Urothelium cell line (cell line): ENCODE data around the gene MAMDC2.

Experiments
- DNase-seq: peaks from one replicate; pipeline ENCODE4 v3.0.0; 2011; ENCODE audit warnings: low spot score, mixed read lengths
- FAIRE-seq: peaks from 2 replicates; lab custom pipeline; 2011; peaks lifted over from hg19 to GRCh38; lab: Jason Lieb, UNC

Gene MAMDC2

DNA sequence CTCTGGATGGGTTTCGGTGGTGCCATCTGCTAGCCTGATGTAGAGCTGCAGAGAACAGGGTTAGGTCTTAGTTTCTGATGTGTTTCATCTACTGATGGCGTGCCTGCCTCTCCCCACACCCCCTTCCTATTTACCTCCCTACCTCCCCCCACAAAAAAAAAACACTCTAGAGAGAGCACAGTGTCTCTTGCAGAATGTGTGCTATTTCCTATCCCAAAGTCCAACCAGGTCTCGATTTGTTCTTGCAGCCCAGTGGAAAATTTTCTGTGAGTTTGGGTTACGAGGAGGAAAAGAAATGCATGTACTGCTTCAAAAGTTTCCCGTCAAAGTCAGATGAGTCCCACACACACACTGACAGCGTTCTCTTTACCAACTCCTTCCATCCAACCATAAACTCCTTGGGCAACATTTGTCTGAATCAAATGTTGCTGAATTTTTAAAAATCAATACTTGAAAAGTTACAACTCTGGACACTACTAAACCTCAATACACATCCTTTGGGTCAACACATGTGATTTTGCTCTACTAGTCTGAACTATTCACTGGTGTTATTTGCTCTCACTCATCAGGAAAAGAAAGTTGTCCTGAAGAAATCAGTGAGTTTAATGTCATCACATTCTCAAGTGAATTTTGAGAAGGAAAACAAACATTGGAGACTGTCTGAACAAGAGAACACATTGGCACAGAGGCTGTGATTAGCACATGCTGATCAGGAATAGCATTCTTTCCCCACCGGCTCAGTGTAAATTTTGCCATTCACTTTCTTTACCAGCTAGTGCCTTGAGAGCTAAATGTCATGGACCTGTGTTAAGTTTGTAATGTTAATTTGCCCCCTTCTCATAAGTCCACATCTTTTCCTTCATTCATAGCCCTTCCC is 84.1 kb downstream of the MAMDC2 start:
- FAIRE-seq, result no peak
- no peak for DNase-seq

DNA sequence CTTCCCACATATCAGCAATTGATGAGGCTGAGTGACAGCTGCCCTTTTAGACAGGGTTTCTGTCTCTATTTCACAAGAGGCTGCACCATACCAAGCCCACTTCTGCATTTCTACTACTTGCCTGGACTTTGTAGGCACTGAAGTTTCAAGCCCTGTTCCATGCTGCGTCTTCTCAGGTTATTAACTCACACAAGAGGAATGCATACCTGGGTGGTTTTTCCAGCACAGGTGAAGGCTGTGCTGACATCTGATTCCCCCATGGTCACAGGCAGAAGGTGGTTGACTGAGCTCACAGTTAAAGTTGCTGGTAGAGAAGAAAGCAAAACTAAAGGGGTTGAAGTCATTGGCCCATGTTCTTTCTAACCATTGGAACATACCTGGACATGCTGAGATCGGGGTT is 86.6 kb downstream of the MAMDC2 start:
- no peak for FAIRE-seq
- DNase-seq, result no peak

DNA sequence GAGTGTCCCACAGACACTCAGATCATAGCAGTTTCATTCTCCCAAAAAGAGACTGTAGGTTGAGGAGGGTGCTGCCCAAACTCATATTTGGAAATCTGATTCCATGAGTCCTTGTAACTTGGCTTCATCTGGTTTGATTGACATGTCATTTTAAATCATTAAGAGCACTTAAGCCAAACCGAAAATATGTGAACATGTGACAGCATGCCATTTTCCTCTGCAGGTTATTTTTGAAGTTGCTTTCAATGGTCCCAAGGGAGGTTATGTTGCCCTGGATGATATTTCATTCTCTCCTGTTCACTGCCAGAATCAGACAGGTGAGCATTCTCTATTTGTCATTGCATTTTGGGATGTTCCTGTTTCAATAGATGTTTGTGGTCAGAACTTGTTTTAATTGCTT is 87.6 kb downstream of the MAMDC2 start:
- DNase-seq (no peak), FAIRE-seq (no peak)

DNA sequence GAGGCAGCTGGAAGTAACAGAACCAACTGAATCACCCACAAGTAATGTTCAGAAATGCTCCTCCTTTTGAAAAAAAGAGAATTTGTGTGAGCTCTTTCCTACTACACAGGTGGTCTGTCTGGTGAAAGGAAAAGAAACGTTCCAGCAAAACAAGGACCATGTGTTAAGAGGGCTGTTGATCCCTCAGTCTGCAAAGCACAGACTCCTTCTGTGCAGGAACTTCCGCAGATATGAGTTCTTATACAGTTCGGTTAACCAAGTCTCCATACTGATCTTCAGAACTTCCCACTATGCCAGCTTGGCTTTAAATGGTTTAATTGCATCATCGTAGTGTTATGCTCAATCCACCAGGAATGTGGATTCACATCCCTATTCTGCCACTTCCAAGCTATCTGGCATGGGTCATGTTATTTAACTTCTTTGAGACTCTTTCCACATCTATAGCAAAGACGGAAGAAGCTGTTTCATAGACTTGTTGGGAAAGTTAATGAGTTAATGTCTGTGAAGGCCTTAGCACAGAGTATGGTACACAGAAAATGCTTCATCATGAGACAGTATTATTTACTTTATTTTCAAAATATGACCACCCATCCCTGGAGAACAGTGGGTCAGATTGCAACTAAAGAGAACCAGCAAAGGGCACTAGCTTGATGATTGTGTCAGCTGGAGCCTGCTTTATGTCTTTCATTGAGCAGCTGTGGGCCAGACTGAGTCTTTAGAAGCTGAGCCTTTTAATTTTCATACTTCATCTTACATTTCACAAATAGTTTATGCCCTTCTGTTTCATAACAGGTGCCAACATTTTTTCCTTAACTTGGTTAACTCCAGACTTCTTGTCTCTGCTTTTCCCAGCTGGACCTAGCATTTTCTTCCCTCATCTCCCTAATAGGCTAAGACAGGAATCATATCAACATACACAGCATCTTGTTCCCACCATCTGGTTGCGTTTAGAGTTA is 89.9 kb downstream of the MAMDC2 start:
- FAIRE-seq (no peak), DNase-seq (no peak)

DNA sequence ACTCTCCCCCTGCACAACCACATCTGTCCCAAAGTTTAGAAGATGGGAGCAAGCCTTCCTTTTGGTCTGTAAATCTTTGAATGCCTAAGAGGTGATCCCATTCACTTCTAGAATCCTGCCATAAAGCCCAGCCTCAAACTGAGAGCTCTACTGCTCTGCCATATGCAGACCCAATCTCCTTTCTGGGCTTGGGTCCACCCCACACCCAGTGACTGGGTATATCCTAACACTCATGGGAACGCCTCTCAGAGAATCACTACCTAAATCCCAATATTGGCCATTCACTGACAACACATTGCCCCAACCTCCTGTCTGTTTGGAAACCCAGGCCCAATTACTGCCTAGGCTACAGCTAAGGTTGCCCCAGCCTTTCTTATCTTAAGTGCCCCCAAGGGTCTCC is 90.7 kb downstream of the MAMDC2 start:
- FAIRE-seq (no peak), DNase-seq (no peak)

DNA sequence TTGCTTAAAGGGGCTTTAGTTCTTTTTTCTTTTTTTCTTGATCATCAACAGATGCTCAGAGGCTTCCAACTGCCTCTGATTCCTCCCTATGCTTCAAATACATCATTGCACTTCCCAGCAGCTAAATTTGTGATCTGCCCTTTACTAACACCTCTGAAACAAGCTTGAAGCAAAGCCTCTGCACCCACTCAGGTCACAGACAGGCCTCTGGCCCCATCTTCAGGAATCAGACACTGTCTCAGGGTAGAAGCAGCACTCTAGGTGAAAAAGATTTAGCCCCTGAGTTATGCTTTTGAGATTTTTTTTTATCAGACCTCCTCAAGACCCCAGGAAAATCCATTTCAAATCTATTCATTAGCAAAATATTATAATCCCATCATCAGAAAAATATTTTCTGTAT is 91.5 kb downstream of the MAMDC2 start:
- DNase-seq, result no peak
- FAIRE-seq, result no peak

DNA sequence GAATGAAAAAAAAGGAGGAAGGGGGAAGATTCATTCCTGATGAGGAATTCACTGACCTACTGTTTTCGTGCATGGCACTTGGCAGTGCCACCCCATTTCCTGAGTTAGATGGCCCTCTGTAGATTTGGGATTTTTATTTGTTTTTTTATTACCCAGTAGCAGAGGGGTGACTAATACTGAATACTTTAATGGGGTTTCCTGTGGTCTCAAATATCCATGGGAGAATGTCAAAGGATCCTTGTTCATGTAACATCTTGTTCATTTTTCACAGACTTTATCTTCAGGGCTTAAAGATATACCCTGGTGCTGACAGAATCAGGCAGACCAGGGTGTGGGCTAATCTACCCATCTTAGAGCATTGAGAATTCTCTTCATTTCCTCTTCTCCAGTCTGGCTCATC is 93.0 kb downstream of the MAMDC2 start:
- FAIRE-seq, result no peak
- DNase-seq, result peak; percentile 18

DNA sequence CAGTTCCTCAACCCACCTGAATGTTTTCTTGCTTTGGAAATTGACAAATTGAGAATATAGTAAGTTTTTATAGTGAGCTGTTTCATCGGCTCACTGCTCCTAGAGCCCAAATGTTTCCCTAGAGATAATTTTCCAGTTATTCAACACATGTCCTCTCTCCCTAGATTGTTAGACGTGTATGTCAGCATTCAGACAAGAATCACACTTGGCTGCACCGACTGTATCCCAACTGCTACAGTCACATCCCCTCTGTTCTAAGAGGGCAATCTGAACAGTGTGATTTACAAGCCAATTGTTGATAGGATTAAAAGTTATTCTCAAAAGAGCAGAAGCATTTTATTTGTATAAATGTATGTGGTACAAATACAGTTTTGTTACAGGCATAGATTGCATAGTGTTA is 93.9 kb downstream of the MAMDC2 start:
- no peak for DNase-seq
- no peak for FAIRE-seq

DNA sequence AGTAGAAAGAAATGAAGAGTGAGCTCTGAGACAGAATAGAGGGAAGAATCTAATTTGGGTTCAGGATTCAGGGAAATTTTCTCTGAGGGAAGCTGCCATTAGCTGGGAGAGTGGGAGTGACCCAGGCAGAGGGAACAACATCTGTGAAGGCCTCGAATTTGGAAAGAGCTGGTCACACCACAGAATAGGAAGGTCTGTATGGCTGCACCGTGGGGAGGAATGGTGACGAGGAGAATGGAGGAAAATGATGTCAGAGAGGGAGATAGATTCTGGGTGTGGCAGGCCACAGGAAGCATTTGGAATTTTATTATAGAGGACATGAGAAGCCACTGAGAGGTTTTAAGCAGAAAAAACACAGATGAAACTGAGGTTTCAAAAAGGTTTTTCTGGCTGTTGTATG is 98.5 kb downstream of the MAMDC2 start:
- no peak for FAIRE-seq
- no peak for DNase-seq

DNA sequence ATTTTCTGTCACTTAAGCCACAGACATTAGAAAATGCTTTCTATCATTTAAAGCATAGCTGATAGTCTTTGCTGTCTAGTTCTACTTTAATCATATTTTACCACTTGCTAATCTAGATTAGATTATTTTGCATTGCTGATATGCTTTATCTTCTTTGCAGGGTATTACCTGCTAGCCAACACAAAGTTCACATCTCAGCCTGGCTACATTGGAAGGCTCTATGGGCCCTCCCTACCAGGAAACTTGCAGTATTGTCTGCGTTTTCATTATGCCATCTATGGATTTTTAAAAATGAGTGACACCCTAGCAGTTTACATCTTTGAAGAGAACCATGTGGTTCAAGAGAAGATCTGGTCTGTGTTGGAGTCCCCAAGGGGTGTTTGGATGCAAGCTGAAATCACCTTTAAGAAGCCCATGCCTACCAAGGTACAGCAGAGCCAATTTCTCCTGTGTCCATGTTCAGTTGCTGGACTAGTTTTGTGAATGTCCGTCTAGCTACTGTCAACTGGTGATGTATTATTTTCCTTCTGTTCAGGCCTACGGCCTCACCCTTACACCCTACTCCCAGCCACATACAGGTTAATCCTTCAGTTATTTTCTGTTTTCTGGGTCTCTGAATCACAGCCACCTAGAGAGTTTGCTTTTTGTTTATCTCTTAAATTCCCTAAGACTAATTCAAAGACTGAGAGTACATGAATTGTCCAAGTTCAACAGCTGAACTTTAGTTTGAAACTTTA is 99.9 kb downstream of the MAMDC2 start:
- DNase-seq, result no peak
- no peak for FAIRE-seq

DNA sequence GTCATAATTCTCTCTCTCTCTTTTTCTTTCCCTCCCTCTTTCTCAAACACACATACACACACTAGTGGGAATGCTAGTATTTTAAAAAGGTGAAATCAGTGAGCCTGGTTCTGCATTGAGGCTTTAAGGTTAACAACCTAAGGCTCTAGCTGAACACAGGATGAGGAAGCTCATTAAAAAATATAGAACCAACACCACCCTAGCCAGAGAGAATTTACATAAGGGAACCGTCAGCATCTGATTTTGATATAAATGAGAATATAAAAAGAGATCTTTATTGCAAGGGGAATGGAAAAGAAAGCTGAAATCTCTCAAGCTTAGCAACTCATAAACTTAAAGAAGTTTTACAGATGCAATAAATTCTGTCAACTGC is 100.5 kb downstream of the MAMDC2 start:
- FAIRE-seq (no peak), DNase-seq (no peak)

DNA sequence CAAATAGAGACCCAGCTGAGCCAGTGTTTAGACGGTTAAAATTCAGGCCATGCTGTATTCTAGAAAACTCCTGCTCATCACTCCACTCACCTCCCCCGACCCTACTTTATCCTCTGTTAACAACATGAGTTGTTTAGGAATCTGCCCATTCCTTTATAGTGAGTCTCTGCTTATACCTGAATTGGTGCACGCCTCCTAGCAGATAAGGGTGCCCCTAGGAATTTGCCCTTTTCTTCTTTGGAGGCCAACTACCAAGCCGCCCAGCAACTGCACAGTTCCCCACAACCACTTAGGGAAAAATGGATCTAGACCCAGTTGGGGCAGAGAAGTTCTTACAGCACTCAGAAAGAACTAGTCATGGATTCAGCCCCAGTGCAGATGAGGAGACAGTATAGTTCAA is 102.3 kb downstream of the MAMDC2 start:
- no peak for DNase-seq
- FAIRE-seq, result no peak

DNA sequence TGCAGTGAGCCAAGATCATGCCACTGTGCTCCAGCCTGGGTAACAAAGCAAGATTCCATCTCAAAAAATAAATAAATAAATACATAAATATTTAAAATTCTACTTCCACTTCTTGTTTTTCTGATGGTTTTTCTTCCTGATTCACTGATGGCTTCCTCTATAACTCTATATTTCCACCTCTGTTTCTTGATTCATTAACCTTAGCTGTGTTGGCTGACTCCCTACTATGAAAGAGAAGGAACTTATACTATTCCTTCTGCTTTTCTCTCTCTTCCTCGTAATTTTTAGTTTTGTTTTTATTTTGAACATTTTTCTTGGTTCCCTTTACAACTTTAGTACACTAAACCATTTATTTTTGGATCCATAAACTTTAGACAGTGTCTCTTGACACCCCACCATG is 103.5 kb downstream of the MAMDC2 start:
- FAIRE-seq (no peak), DNase-seq (no peak)

DNA sequence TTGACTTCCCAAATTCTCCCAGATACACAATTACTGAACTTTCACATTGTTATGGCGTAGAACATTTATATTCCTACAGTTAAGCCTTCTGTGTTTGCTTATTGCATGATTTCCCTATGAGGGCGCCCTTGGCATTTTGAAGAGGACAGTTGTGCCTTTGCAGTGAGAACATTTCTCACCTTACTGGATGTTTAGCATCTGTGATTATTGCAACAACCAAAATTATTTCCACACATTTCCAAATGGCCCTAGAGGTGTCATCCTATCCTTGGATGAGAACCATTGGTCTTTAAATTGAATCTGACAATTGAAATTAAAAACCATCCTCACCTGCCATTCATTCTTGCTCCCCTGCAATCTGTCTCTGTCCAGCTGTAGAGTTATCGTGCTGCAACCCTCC is 104.0 kb downstream of the MAMDC2 start:
- FAIRE-seq, result no peak
- no peak for DNase-seq

DNA sequence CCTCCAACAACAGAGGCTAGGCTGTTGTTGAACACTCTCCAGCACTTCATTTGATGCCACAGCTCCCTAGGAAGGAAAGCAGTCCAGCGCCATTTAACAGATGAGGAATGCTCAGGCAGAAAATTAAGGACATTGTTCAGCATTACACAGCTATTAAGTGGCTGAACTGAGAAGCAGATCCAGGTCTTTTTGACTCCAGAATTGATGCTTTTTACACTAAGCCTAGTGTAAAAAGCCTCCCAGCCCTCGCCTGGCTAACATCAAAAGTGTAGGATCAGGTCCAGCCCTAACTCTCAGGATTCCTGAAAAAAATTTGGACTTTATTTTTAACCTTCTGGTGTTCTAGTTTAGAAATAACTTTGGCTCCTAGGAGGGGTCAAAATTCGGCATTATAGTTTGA is 108.7 kb downstream of the MAMDC2 start:
- DNase-seq (no peak), FAIRE-seq (no peak)

DNA sequence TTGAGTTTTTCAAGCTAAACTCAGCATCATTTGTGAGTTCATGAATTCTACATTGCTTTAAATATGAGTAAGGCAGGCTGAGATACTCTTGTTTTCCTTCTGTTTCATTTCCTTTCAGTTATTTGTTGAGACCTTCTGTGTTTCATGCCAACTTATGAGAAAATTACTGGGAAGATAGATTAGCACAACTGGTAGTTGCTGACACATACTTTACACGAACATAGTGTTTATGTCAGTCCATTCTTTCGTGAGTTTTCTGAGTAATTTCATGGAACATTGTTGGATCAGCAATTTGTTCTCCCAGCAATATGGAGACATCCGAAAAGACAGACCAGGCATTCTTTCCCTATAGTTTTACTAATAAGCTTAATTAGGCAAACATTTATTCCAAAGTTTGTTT is 113.1 kb downstream of the MAMDC2 start:
- DNase-seq, result no peak
- FAIRE-seq, result no peak

DNA sequence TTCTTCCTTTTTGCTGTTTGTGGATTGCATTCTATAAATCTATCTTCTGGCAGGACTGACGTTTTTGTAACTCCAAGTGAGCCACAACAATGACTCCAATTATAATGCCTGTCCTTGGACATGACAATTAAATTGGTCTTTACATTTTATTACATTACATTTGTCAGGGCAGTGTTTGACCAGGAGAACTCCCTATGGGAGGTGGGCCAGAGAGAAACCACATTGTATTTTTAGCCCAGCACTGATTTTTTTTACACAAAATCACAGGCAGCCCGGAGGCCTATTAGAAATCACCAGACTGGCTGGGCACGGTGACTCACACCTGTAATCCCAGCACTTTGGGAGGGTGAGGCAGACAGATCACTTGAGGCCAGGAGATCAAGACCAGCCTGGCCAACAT is 116.0 kb downstream of the MAMDC2 start:
- no peak for FAIRE-seq
- no peak for DNase-seq

DNA sequence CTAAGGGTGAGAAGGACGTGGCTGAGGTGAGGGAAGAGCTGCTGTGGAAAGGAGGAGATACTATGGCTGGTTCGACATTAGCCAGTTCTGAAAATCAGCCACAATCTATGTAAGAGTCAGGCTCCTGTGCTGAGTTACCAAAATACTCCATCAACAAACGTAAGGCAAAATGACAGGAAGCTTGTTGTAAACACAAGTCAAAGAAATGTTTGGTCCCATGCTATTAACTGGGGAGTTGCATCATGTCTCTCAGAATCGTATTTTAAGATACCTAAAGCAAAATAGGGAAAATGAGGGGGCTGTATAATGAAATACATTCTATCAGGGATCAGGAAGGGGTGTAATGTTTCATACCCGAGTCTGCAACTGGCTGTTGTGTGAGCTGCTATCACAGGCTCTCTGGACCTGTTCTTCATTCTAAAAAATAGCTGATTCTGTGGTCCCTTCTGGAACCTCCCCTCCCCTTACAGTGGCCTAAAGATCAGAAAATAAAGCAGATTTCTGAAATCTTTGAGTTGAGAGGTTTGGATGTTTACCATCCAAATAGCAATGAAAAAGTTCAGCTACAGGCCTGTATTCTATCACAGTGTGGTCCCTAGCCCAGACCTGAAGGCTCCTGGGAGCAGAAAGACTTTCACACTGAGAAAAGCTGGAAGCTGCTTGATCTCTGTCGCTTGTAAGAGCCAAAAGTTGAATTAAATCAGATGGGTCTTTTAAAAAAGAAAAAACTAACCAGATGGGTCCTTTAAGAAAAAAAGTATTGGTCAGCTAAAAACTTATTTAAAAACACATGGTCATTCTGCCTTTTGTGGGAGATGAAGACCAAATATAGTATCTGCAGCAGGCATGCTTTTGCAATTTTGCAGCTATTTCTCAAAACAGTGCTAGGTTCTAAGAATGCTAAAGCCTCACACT is 117.3 kb downstream of the MAMDC2 start:
- FAIRE-seq (no peak), DNase-seq (no peak)

DNA sequence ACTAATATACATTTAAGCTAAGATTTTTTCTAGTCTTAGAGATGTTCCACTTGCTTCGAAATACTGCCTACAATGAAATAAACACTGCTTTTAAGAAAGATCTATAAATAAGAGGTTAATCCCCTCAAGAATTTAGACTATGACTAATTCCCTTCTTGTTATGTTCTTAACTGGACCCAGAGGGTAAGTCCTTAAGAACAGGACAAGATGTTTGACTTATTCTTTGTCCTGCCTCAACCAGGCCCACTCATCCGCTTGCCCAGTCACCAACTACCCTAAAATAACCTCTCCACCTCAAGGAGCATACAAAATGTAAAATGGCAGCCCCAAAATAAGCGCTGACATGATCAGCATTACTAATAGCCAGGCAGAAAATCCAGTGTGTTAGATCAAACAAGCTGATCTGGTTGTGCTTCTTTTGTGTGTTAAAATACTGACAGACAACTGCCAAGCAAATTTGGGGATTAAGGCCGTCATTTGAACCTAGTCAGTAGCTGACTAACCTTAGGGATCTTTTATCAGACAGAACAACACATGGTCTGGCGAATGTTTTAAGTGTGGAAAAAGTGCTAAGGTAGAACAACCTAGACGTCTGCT is 121.5 kb downstream of the MAMDC2 start:
- FAIRE-seq (no peak), DNase-seq (no peak)

DNA sequence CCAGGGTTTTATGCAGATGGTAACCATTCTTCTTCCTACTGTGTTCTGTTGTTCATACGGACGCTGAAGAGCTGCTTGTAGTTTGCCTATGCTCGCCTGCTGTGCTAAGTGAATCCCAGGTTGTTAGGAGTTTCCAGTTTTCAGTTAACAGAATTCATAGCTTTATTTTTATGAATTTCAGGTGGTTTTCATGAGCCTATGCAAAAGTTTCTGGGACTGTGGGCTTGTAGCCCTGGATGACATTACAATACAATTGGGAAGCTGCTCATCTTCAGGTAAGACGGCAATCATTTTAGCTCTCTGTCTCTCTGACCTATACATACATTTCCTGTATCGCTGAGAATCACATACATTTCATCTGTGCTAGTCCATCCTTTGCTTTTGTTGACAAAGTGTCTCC is 124.9 kb downstream of the MAMDC2 start:
- no peak for DNase-seq
- no peak for FAIRE-seq
